GM23248 (cell line): ENCODE results near the gene SELP.

ENCODE experiments used
- EZH2 ChIP-seq: fragments of 200-600 bp; sonication (generic); IDR thresholded peaks from 2 replicates; pipeline ENCODE4 v1.6.1; 2018; ENCODE audit warnings: antibody characterized with exemption, mild to moderate bottlenecking; ENCODE audit not compliant: insufficient read depth, poor library complexity, severe bottlenecking
- EZH2phosphoT487 ChIP-seq: fragments of 200-600 bp; sonication (generic); IDR thresholded peaks from 2 replicates; pipeline ENCODE4 v1.6.1; 2018; ENCODE audit warnings: antibody characterized with exemption, moderate library complexity, mild to moderate bottlenecking, low read depth; ENCODE audit not compliant: insufficient read depth

DNA sequence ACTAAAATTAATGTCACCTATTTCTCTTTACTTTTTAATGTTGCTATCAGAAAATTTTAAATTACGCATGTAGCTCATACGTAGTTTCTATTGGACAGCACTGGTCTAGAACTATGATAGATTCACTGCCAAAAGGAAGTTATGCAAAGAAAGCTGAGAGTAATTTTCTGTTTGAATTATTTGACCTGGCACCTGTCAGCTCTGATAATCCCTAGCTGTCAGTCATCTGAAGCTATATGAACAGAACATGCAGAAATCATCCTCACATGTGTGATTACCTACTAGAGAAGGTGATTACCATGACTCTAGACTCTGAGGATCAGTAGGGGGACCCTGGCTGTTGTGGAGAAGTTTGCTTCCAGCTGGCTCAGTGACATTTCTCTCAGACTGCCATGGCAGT, 84.5 kb downstream of the SELP start:
- TF ChIP-seq EZH2phosphoT487 (no peak), EZH2 (no peak)
